Measurements from ENCODE around the gene PIGB. TPM values are rescaled to one million over a fixed set of nuclear protein-coding genes. Genes with fewer than 3 reads are reported as not detected.

PIGB gene
- total RNA-seq, 6 experiments from 2014 or later, result 13.2 to 21.0 (median 17.4) TPM

- Mint-ChIP-seq H3K4me1 (ENCODE audit: low read depth) (peaks cover 33% of the 10 kb centered on the region), H3K27ac (no peak overlapping the region), H3K9me3 (no peaks in the 10 kb centered on the region), H3K36me3 (ENCODE audit: low read depth) (peaks cover 16% of the 10 kb centered on the region), H3K4me3 (no peak overlapping the region), H3K27me3 (ENCODE audit: insufficient read depth) (peaks cover 2% of the 10 kb centered on the region; the same call in 1 of the 2 replicates)
- DNase-seq, result no peak
- TF ChIP-seq, protein P1, sequence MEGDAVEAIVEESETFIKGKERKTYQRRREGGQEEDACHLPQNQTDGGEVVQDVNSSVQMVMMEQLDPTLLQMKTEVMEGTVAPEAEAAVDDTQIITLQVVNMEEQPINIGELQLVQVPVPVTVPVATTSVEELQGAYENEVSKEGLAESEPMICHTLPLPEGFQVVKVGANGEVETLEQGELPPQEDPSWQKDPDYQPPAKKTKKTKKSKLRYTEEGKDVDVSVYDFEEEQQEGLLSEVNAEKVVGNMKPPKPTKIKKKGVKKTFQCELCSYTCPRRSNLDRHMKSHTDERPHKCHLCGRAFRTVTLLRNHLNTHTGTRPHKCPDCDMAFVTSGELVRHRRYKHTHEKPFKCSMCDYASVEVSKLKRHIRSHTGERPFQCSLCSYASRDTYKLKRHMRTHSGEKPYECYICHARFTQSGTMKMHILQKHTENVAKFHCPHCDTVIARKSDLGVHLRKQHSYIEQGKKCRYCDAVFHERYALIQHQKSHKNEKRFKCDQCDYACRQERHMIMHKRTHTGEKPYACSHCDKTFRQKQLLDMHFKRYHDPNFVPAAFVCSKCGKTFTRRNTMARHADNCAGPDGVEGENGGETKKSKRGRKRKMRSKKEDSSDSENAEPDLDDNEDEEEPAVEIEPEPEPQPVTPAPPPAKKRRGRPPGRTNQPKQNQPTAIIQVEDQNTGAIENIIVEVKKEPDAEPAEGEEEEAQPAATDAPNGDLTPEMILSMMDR (IDR thresholded peaks at IDR 0.05), result no peak
Measured at GRCh38 chr15:55320963-55321362, 1.9 kb downstream of the PIGB start.

DNA sequence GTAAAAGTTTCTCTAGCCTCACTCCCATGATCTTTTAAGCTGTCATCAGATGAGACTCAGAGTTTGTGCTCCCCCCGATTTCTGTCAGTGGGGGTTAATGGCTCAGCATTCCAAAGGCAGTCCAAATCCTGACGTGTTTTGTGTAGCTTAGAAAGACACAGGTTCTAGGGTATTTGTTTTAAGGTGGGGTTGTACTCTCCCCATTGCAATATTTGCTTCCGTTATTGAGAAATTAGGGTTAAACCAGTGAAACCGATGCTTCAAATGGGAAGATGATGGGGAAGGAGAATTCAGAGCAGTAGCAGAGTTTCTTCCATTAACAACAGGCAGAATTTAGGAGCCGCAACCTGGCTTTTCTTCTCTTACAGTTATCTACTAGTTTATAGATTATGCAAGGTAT lies 3.4 kb downstream of the PIGB start:
- H3K36me3 Mint-ChIP-seq (ENCODE audit: low read depth), result peaks cover 12% of the 10 kb centered on the region
- TF ChIP-seq, protein P1 (IDR thresholded peaks at IDR 0.05), result no peak
- no peak overlapping the region for H3K4me3 Mint-ChIP-seq
- peaks cover 2% of the 10 kb centered on the region; the same call in 1 of the 2 replicates for H3K27me3 Mint-ChIP-seq (ENCODE audit: insufficient read depth)
- no peaks in the 10 kb centered on the region for H3K9me3 Mint-ChIP-seq
- no peak for DNase-seq
- H3K27ac Mint-ChIP-seq, result no peak overlapping the region
- H3K4me1 Mint-ChIP-seq (ENCODE audit: low read depth), result peaks cover 24% of the 10 kb centered on the region

DNA sequence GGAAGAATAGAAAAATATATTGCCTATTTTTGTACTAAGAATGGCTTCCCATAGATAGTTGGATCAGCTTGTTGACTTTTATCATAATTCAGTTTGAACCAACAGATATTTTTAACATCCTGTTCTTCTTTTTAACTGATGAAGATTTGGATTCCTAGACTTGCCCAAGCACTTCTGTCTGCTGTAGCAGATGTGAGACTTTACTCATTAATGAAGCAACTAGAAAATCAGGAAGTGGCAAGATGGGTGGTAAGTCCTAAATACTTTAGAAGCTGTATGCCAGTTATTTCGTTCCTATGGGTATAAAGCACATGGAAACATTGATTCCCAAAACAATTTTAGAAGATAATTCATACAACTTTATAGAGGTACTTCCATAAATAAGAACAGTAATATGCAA lies 8.4 kb downstream of the PIGB start:
- Mint-ChIP-seq H3K27ac (no peak overlapping the region), H3K9me3 (no peaks in the 10 kb centered on the region), H3K27me3 (ENCODE audit: insufficient read depth) (no peaks in the 10 kb centered on the region; the same call in 1 of the 2 replicates), H3K36me3 (ENCODE audit: low read depth) (no peaks in the 10 kb centered on the region), H3K4me1 (ENCODE audit: low read depth) (peaks cover 1% of the 10 kb centered on the region; the same call in 1 of the 2 replicates), H3K4me3 (no peak overlapping the region)
- no peak for DNase-seq
- TF ChIP-seq, protein P1 (IDR thresholded peaks at IDR 0.05), result no peak

DNA sequence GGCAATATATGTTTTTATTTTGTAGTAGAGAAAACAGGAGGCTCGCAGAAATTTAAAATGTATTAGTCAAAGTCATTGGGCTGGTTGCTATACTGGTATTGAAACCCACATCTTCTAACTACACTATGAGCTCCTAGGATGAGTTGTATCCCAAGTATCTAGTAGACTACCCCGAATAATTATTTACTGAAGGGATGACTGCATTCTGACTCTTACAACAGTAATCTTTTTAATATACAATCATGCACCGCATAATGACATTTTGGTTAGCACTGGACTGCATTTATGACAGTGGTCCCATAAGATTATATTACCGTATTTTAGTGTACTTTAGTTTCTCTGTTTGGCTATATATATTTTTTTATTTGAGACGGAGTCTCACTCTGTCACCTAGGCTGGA lies 15.3 kb downstream of the PIGB start:
- Mint-ChIP-seq H3K27me3 (ENCODE audit: insufficient read depth) (no peaks in the 10 kb centered on the region), H3K9me3 (no peaks in the 10 kb centered on the region), H3K4me1 (ENCODE audit: low read depth) (no peaks in the 10 kb centered on the region), H3K4me3 (no peak overlapping the region), H3K27ac (no peak overlapping the region), H3K36me3 (ENCODE audit: low read depth) (peaks cover 7% of the 10 kb centered on the region)
- no peak for DNase-seq
- TF ChIP-seq, protein P1 (IDR thresholded peaks at IDR 0.05), result no peak

- TF ChIP-seq, protein P1 (IDR thresholded peaks at IDR 0.05), result no peak
- H3K4me3 Mint-ChIP-seq, result no peak overlapping the region
- H3K36me3 Mint-ChIP-seq (ENCODE audit: low read depth), result peaks cover 7% of the 10 kb centered on the region
- H3K27ac Mint-ChIP-seq, result no peak overlapping the region
- H3K27me3 Mint-ChIP-seq (ENCODE audit: insufficient read depth), result no peaks in the 10 kb centered on the region
- H3K9me3 Mint-ChIP-seq, result no peaks in the 10 kb centered on the region
- no peaks in the 10 kb centered on the region for H3K4me1 Mint-ChIP-seq (ENCODE audit: low read depth)
- DNase-seq, result no peak
Measured at GRCh38 chr15:55334997-55335396, 16.0 kb downstream of the PIGB start.

- Mint-ChIP-seq H3K36me3 (ENCODE audit: low read depth) (peaks cover 7% of the 10 kb centered on the region), H3K4me3 (no peak overlapping the region), H3K27ac (no peak overlapping the region), H3K4me1 (ENCODE audit: low read depth) (no peaks in the 10 kb centered on the region), H3K27me3 (ENCODE audit: insufficient read depth) (no peaks in the 10 kb centered on the region), H3K9me3 (no peaks in the 10 kb centered on the region)
- DNase-seq, result no peak
- TF ChIP-seq, protein P1 (IDR thresholded peaks at IDR 0.05), result no peak
Measured at GRCh38 chr15:55337160-55337559, 18.1 kb downstream of the PIGB start.

Data from HFFc6 (cell line).